GM21737 (cell line): ENCODE data around the gene ENO2.

Source experiments
- ATAC-seq: cut with Tn5 transposase; IDR thresholded peaks from one replicate; pipeline ENCODE4 v1.9.1; 2021; ENCODE audit warnings: mild to moderate bottlenecking, moderate library complexity; ENCODE audit not compliant: unreplicated experiment

Gene ENO2

GRCh38 chr12:6912164-6912935 lies 2.0 kb upstream of the ENO2 start:
- no peak for ATAC-seq

DNA sequence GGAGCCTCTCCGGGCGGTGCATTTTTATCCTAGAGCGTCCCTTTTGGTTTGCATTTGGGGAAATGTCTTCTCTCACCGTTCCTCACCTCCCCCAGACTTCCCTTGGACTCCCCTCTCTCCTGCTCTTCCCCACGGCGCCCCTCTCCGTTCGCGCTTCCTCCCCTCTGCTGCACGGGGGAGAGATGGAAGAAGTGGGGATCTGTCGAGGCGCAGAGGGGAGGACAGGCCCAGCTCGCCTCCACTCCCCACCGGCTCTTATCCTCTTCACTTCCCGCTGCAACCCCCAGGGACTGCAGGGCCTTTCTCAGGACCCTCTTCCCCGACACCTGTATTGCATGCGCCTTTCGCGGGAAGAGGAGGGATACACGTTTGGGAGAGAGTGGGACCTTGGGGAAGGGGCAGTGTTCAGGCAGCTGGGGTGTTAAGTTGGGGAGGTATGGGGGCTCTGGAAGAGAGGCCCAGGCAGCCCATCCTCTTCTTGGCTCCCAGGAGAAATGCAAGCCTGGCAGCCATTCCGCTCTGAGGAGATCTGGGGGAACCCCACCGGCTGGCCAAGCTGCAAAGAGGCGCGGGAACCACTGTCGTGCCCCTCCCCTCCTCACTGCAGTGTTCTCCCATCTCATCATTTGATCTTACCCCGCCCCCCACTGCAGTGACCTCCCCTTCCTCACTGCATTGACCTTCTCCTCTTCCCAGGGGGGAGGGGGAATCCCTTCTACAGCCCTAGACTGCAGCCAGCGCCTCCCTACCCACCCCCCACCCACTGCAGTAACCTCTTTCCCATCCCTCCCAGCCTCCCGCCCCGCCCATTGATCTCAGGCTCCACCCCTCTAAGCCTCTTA lies 788 bp downstream of the ENO2 start:
- no peak for ATAC-seq

- no peak for ATAC-seq
These were observed 1.5 kb downstream of the ENO2 start for GRCh38 chr12:6915789-6916285.

DNA sequence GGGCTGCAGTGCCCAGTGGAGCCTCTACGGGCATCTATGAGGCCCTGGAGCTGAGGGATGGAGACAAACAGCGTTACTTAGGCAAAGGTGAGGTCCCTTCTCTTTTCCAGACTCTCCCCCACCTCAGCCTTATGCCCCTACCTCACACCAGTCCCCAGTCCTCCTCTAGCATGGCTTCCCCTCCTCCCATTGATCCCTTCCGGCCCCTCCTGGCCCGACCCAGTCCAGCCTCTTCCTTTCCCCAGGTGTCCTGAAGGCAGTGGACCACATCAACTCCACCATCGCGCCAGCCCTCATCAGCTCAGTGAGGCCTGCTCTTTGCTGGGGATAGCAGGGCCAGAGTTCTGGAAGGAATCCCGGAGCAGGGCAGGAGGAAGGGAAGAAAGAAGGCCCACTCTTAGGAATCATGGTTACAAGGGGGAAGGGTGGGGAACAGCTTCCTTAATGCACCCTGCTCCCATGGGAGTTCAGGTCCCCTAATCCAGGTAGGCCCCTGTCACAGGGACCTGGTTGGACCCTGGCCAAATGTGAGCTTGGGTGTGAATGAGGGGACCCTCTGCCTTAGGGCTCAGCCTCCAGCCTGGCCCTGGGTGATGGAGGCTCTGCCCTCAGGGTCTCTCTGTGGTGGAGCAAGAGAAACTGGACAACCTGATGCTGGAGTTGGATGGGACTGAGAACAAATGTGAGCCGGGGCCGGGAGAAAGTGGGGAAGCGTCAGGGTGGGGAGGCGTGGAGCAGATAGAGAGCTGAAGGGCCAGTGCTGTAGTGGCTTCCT lies 2.2 kb downstream of the ENO2 start:
- ATAC-seq = no peak

DNA sequence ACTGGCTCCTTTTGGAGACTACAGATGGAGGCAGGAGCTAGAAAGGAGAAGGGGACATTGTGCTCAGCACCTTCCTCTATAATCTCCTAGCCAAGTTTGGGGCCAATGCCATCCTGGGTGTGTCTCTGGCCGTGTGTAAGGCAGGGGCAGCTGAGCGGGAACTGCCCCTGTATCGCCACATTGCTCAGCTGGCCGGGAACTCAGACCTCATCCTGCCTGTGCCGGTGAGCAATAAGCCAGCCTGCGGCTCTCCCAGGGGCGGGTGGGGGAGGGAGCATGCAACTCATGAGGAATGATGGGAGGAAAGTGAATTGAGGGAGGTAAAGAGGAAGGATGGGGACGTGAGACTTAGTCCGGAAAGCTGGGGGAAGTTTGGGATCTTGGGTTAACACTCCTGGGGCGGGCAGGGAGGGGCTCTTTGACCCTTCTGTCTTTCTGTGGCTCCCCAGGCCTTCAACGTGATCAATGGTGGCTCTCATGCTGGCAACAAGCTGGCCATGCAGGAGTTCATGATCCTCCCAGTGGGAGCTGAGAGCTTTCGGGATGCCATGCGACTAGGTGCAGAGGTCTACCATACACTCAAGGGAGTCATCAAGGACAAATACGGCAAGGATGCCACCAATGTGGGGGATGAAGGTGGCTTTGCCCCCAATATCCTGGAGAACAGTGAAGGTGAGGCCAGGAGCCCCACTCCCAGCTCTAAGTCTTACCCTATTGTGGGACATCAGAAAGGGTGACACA lies 3.3 kb downstream of the ENO2 start:
- ATAC-seq = no peak

GRCh38 chr12:6919588-6919987 lies 5.2 kb downstream of the ENO2 start:
- no peak for ATAC-seq

GRCh38 chr12:6921539-6921938 lies 7.2 kb downstream of the ENO2 start:
- ATAC-seq = no peak

- ATAC-seq = no peak
These were observed 7.9 kb downstream of the ENO2 start for GRCh38 chr12:6921996-6922946.

GRCh38 chr12:6923003-6923732 lies 8.8 kb downstream of the ENO2 start:
- ATAC-seq = no peak

- ATAC-seq = no peak
These were observed 9.5 kb downstream of the ENO2 start for GRCh38 chr12:6923851-6924250.

- no peak for ATAC-seq
These were observed 10.8 kb downstream of the ENO2 start for GRCh38 chr12:6925239-6925539.

- ATAC-seq = no peak
These were observed 11.3 kb downstream of the ENO2 start for GRCh38 chr12:6925540-6926279.

DNA sequence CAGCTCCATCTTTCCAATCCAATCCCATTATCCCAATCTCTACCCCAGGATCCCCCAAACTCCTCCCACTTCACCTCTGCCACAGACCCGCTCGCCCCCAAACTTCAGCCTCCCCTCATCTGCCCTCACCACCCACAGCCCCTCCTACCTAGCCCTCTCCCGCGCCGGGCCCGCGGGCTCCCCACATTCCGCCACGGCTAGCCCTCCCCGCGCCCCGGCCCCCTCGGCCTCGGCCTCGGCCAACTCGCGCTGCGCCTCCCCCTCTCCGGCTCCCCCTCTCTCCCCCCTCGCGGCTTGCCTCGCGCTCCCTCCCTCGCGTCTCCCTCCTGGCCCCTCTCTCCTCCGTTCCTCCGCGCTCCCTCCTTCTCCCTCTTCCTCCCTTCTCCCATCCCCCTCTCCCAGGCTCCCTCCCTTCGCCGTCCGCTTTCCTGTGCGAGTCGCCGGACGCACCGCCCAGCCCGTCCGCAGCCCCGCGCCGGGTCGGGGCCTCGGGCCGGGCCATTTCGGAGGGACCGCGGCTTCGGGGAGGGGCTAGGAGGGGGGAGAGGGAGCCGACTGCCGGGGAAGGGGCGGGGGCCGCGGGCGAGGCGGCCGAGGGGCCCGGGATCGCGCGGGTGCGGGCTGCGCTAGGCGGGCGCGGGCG lies 13.1 kb downstream of the ENO2 start, which contains the start of gene ATN1:
TSS of gene ATN1 (plus strand) at position 581 of the 643 bp plus-strand sequence. CDS start 6,043 bp downstream, outside the sequence.
- no peak for ATAC-seq

- ATAC-seq = no peak
These were observed 13.8 kb downstream of the ENO2 start for GRCh38 chr12:6928022-6928702.

DNA sequence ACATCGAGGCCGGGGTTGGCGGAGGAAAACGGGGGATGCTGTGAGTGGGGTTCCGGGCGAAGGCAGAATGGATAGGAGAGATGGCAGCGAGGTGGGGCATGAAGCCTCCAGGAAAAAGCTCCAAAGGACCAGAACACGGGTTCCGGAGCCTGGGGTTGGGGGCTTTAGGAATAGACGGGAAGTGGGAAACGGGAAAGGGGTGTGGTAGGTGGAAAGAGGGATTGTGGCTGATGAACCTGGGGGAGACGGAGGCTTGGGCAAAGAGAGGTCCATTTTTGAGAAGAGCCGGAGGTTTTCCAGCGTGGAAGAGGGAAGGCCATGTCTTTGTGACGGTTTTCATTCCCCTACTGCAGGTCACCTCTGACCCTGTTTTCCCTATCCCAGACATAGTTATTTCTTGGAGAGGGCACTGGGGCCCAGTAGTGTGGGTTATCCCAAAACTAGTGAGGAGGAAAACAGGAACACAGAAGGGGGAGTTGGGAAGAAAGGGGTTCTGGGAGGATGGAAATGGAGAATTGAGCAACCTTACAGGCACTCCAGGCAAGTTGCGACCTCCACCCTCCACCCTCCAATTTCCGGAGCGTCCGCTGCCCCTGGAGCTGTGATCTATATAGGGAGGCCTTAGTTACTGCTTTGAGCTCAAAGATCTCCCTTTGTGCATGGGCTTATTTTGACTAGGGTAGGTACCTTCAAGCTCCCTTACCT lies 14.5 kb downstream of the ENO2 start:
- ATAC-seq = no peak
